Stimulated activated CD4-positive, alpha-beta T cell treated with anti-CD3 and anti-CD28 coated beads, Interleukin-15, amount 100 ng/mL, for 1 hour (primary cell): Measurements from ENCODE around the gene FNDC10.

ENCODE experiments used
- DNase-seq, 2 donors: peaks; one replicate each; pipeline ENCODE4 v3.0.0-alpha.2; 2020; ENCODE audit warnings: low read depth in 1 of 2, low spot score in 1 of 2

FNDC10 gene

DNA sequence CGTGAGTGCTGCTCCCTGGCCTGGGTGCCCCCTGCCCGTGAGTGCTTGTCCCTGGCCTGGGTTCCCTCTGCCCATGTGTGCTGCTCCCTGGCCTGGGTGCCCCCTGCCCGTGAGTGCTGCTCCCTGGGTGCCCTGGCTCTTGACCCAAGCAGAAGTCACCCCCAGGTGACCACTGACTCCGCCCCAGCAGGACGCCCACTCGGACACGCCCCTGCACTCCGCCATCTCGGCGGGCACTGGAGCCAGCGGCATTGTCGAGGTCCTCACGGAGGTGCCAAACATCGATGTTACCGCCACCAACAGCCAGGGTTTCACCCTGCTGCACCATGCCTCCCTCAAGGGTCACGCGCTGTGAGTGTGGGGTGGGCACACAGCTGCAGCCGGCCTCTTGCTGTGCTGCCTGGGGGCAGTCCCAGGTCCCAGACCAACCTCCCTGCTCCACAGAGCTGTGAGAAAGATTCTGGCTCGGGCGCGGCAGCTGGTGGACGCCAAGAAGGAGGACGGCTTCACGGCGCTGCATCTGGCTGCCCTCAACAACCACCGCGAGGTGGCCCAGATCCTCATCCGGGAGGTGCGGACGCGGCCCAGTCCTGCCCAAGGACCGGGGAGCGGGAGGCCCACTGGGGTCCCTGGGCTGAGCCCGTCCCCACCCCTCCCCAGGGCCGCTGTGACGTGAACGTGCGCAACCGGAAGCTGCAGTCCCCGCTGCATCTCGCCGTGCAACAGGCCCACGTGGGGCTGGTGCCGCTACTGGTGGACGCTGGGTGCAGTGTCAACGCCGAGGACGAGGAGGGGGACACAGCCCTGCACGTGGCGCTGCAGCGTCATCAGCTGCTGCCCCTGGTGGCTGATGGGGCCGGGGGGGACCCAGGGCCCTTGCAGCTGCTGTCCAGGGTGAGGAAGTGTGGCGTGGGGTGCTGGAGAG is 28.2 kb upstream of the FNDC10 start:
- DNase-seq = no peak

DNA sequence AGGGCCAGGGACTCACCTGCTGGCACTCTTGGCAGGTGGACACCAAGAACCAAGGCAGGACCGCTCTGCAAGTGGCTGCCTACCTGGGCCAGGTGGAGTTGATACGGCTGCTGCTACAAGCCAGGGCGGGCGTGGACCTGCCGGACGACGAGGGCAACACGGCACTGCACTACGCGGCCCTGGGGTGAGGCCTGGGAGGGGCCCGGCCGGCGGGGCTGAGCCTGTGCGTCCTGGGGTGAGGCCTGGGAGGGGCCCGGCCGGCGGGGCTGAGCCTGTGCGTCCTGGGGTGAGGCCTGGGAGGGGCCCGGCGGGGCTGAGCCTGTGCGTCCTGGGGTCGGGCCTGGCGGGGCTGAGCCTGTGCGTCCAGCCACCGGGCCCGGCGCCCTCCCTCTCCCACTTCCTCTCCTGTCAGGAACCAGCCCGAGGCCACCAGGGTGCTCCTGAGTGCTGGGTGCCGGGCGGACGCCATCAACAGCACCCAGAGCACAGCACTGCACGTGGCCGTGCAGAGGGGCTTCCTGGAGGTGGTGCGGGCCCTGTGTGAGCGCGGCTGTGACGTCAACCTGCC is 27.4 kb upstream of the FNDC10 start:
- no peak for DNase-seq

DNA sequence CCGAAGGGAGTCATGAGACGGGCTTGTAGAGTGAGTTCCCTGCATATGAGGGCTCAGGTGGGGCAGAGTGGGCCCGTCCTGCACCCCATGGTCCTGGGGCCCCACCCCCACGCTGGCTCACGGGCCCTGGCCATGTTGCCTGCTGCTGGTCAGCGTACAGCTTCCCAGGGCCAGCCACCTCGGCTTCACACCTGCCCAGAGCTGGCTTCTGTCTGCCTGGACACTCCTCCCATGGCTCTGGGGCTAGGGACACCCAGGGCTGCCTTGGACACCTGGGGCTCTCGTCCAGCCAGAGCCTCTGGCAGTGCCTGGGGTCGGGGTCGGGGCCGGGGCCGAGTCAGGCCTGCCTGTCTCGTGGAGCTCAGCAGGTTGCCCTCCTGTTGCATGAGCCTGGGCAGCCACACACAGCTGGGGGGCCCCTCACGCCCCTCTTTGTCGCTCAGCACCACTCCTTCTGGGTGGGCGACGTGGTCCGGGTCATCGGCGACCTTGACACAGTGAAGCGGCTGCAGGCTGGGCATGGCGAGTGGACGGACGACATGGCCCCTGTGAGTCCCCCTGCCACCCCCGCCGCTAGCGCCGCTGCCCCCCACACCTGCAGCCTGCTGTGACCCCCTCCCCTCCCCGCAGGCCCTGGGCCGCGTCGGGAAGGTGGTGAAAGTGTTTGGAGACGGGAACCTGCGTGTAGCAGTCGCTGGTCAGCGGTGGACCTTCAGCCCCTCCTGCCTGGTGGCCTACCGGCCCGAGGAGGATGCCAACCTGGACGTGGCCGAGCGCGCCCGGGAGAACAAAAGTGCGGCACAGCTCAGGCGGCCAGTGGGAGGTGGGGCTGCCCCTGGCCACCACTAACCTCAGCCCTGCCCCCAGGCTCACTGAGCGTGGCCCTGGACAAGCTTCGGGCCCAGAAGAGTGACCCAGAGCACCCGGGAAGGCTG is 26.5 kb upstream of the FNDC10 start:
- DNase-seq = no peak

DNA sequence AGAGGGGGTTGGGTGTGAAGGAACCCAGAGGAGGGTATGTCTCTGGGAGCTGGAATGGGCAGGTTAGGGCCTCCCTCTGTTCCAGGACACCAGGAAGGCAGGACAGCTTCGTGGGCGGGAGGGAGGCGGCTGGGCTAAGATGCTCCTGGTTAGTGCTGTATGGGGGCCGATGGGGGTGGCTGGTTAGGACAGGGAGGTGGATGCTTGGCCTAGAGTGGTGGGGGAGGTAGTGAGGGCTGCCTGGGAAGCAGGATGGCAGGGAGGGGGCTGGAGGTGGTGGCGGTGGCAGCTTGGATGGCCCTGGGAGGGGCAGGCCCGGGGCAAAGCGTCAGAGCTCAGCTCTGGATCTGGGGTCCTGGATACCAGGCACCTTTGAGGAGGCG is 25.9 kb upstream of the FNDC10 start:
- no peak for DNase-seq

DNA sequence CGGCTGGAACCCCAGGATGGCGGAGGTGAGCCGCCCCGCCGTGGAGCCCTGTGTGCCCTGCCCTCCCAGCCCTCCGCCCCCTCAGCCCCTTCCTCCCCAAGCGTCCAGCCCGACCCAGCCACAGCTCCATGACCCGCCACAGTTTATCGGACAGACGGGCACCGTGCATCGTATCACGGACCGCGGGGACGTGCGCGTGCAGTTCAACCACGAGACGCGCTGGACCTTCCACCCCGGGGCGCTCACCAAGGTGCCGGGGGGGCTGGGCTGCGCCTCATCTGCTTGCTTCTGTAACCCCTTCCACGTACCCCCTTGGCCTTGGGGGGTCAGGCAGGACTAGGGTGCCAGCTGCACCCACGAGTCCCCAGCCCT is 25.5 kb upstream of the FNDC10 start:
- DNase-seq = no peak

DNA sequence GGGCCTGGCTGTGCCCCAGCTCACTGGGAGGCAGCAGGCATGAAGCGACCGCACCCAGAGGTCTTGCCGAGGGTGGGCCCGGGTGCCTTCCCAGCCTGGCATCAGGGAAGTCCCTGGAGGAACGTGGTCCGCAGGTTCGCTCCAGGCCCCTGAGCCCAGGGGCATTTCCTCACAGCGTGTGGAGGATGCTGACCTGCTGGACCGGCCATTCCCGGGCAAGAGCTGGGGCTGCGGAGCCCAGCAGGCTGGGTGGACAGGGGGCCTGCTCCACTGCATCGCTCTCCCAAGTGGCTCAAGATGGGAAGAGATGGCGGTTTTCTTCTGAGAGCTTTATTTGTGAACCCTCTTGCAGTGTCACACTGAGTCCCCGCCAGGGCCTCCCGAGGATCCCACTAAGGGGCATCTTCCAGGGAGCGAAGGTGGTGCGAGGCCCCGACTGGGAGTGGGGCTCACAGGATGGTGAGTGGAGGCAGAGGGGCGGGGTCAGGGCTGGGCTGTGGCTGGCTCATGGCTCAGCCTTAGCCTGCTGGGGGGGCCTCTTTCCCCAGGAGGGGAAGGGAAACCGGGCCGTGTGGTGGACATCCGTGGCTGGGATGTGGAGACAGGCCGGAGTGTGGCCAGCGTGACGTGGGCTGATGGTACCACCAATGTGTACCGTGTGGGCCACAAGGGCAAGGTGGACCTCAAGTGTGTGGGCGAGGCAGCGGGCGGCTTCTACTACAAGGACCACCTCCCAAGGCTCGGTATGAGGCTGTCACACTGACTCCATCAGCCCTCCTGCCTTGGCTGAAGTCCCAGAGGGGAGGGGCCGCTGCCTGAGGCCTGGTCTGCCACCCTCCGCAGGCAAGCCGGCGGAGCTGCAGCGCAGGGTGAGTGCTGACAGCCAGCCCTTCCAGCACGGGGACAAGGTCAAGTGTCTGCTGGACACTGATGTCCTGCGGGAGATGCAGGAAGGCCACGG is 24.8 kb upstream of the FNDC10 start:
- no peak for DNase-seq

DNA sequence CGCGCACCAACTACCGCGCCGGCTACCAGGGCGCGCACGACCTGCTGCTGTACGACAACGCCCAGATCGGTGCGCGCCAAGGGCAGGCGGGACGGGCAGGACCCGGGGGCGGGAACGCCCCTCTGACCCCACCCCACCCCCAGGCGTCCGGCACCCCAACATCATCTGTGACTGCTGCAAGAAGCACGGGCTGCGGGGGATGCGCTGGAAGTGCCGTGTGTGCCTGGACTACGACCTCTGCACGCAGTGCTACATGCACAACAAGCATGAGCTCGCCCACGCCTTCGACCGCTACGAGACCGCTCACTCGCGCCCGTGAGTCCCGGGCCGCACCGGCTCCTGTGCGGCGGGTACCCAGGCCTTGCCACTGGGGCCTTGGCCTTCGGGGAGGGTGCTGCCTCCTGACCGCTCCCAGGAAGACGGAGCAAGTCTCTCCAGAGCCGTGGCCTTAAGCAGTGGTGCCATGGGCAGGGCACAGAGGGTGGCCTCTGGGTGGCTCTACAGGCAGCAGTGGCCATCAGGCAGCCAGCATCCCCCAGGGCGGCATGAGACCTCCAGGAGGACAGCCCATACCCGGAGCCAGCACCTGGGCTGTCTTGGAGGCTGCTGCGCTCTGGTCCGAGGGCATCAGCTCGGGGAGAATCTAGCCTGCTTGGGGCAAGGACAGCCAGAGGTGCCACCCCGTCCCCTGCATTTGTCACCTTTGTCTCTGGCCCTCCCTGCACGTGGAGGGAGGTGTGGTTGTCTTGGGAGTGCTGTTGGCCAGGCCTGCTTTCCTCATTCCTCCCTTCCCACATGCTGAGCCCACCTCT is 23.9 kb upstream of the FNDC10 start:
- no peak for DNase-seq

DNA sequence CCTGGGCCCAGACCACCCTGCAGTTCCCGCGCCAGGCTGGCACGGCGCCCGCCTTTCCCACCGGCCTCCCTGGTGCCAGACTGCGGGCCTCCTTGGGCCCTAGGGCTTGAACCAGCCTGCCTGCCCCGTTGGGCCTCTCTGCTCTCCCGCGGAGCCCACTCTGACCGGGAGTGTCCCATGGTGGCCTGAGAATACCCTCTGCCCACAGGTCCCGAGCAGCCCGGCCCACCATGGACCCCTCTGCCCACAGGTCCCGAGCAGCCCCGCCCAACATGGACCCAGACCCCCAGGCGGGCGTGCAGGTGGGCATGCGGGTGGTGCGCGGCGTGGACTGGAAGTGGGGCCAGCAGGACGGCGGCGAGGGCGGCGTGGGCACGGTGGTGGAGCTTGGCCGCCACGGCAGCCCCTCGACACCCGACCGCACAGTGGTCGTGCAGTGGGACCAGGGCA is 23.3 kb upstream of the FNDC10 start:
- DNase-seq = no peak

DNA sequence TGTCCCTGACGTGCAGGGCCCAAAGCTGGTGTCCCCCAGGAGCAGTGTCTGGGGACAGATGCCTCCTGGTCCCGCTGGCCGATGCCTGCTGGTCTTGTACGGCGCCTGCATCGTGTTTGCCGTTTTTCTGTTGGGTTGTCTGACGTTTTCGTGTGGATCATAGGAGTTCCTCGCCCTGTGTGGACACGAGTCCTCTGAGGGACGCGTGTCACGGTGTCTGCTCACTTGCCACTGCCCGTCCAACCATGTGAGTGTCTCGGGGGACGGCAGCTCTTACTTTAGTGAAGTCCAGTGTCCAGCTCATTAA is 22.8 kb upstream of the FNDC10 start:
- no peak for DNase-seq

DNA sequence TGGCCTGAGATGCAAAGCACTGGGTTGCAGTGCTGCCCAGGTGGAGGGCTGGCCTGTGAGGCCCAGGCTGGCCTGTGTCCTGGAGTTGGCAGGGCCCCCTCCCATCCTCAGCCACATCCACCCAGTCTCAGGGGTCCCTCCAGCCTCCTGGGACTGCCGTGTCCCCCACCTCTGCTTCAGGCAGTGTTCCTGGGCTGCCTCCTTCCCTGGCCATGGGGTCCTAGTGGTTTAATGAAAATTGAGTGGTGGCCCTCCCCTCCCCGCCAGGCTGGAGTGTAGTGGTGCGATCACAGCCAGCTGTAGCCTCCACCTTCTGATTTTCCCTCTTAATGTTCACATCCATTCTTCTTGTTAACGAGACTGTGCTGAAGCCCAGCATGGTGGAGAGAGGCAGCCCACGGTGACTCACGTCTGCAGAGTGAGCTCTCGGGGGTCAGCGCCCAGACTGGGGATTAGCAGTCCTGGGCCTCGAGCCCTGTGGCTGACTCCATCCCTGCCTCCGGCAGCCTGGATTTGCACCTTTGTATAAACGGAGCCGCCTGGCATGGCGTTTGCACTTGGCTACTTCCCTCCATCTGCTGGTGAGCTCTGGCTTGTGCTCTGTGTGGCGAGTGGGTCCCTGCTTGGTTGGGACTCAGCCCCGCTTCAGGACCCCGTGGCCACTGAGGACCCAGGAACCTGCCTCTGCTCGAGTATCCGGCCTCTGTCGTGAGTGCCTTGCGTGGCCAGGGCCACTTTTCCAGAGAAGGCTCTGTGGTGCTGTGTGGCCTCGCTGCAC is 22.3 kb upstream of the FNDC10 start:
- DNase-seq = no peak

DNA sequence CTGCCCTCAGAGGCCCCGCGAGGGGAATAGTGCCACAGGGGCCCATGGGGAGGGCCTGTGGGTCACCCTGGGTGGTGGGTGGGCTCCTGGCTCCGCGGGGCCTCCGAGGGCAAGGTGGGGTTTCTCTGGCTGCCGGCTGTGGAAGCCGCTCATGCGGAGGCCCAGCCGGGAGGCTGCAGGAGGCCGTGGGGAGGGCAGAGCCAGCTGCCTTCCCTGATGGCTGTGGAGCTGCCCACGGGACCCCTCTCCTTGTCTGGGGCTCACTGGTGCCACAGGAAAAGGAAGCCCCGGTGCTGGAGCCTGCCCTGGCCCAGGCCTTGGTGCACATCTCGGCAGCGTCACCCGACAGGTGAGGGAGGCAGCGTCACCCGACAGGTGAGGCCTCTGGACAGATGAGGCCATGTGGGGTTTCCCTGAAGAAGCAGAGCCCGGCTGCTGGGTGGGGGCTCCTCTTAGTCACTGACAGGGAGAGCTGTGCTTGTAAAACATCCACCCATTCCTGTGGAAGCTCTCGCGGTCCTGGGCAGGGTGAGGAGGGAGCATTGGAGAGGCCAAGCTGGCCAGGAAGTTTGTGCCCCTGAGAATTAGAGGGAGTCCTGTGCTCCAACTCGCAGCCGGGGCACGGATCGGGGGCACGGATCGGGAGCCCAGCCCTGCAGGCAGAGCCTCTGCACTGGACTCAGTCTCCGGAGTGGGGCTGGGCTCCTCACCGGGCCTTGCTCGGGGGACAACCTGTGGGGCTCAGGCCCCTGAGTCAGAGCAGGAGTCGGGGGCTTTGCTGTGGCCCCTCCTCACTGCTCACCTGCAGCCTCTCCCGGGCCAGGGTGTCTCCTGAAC is 21.5 kb upstream of the FNDC10 start:
- no peak for DNase-seq

DNA sequence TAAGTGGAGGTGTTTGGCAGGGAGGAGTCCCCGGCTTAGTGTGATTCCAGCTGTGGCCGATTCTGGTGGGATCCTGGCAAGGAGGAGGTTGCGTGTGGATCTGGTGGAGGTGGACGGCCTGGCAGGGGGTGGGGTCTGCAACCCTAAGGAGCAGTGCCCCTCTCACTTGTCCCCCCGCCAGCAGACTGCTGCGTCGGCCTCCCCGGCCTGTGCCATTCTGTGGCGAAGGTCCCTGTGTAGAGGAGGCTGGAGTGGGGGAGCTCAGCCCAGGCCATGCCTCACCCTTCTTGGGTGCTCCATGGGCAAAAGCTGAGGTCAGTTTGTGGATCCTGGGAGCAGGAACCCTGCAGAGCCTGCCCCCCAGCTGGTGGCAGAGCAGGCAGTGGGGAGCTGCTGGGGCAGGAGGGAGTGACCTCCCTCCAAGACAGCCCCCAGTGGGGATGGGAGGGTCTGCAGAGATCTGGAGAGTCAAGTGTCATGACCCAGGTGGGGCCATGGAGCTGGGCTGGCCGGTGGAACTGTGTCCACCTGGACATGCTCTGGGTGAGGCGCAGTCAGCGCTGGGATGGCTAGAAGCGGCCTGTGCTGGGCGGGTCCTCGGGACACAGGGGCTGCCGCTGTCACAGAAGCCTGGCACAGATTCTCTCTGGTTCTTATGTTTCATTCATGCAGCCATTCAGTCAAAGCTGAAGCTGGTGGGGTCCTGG is 20.7 kb upstream of the FNDC10 start:
- no peak for DNase-seq

DNA sequence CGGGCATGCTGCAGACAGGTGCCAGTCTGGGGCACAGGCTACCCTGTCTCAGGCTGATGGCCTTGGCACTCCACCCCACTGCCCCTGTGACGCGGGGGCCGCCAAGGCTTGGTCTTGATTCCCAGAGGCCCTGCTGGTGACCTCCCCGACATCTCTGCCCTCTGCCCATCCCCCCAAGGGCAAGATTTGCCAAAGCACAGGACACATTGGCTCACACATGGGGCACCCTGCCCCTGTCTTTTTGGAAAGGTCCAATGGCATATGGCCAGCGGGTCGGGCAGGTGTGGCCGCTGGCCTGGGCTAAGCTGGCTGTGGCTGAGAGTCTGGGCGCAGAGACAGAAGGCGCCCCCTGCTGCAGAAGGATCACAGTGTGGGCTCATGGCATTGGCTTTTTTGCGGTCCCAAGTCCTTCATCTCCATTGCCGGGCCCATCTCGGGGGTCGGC is 20.0 kb upstream of the FNDC10 start:
- DNase-seq = no peak

DNA sequence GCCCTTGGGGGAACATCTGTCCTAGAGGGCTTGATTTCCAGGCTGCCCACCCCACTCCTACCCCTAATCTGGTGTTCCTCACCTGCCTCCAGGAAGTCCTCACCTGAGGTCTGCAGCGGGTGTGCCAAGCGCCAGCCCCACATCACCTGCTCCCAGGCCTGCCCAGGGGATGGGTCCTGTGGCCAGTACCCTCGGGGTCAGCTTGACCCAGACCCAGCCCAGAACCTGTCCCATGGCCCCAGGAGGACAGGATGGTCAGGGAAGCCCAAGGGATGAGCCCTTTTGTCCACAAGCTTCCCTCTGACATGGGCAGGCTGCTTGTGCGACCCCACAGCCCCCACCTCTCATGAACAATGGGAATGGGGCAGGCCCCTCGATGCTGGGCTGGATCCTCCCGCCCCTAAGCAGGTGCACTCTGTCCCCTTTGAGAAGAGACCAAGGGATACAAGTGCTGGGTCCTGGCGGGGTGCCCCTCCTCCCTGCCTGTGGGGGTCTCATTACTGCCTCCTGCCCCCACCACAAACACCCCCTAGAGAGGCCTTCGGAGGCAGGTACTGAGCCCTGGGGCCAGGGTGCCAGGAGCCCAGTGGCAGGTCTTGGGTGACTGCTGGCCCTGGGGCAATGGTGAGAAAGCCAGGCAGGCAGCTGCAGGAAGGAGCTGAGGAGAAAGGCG is 18.6 kb upstream of the FNDC10 start:
- no peak for DNase-seq

DNA sequence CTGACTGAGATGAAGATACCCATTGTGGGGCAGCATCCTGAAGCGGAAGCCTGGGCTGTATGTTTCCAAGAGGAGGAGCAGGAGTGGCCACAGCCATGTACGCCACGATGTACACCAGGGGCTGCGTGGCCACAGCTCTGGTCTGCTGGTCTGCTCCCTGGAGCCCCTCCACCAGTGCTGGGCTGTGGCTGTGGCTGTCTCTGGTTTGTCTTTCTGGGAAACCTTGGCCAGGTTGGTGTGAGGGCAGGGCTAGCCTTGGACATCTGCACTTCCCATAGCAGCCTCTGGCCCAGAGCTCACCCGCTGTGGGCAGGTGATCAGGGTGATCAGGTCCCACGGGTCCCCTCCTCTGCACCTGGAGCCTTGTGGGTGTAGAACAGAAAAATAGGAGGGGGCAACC is 18.0 kb upstream of the FNDC10 start:
- no peak for DNase-seq

DNA sequence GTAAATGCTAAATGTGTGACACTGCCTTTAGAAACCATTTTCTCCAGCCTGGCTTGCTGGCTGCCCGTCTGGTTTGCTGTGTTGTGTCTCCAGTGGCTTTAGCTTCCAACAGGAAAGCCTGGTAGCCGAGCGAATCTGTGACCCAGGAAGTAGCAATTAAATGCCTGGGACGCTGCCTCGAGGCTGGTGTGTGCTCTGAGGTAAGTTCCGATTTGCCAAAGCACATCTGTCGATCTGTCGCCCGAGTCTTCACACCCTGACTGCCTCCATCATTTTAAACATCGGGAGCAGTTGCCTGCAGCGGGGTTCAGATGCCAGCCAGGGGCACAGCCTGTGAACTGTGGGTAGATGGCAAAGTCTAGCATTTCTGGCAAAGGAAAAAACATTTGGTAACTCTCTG is 17.6 kb upstream of the FNDC10 start:
- DNase-seq = no peak

DNA sequence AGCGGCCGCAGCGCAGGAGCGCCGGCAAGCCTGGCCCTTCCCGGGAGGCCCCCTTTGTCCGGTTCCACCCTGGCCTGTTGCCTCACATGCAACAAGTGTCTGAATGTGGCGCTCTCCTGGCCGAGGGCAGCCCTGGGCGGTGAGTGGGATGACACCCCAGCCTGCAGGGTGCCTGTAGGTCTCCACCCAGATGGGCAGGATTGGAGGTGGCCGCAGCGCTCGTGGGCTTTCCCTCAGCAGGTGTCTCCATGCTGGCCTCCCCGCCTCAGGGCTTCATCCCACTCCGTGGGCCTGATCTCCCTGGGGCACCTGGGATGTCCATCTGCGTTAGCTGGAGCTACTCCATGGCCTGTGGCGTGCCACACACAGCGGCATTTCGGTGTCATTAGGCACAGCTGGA is 16.9 kb upstream of the FNDC10 start:
- no peak for DNase-seq
